ENCODE measurements around the gene DISC1. TPM values are rescaled to one million over a fixed set of nuclear protein-coding genes. Genes with fewer than 3 reads are reported as not detected.

Gene DISC1
- total RNA-seq, 1 experiment from 2014 or later: 9.8 TPM

DNA sequence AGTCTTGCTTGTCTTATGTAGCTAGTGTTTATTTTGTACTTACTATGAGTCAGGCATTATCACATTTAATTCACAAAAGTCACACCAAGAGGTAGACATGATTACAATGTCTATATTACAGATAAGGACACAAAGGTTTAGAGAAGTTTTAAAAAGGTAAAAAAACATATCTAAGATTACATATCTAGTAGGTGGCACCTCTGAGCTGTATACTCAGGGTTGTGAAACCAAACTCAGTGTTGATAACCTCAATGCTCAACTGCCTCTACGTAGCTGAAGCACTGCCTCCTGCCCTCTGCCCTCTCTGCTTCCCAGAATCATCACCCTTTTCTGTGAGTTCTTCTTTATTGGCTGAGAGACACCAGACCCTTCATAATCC, 431.3 kb downstream of the DISC1 start:
- H3K27ac Mint-ChIP-seq (ENCODE audit: unreplicated experiment): no peak overlapping the region
- CTCF ChIA-PET: no interaction called here
- H3K9me3 Mint-ChIP-seq (ENCODE audit: low read depth, unreplicated experiment): peaks cover 2% of the 10 kb centered on the region
- no peak for DNase-seq
- TF ChIP-seq, protein P1, sequence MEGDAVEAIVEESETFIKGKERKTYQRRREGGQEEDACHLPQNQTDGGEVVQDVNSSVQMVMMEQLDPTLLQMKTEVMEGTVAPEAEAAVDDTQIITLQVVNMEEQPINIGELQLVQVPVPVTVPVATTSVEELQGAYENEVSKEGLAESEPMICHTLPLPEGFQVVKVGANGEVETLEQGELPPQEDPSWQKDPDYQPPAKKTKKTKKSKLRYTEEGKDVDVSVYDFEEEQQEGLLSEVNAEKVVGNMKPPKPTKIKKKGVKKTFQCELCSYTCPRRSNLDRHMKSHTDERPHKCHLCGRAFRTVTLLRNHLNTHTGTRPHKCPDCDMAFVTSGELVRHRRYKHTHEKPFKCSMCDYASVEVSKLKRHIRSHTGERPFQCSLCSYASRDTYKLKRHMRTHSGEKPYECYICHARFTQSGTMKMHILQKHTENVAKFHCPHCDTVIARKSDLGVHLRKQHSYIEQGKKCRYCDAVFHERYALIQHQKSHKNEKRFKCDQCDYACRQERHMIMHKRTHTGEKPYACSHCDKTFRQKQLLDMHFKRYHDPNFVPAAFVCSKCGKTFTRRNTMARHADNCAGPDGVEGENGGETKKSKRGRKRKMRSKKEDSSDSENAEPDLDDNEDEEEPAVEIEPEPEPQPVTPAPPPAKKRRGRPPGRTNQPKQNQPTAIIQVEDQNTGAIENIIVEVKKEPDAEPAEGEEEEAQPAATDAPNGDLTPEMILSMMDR (IDR thresholded peaks at IDR 0.05; ENCODE audit: unreplicated experiment): no peak
- no TSS peak for BruUV-seq (replicated peaks)
- H3K36me3 Mint-ChIP-seq (ENCODE audit: insufficient read depth, unreplicated experiment): no peaks in the 10 kb centered on the region
- H3K4me3 Mint-ChIP-seq (ENCODE audit: low read depth, unreplicated experiment): no peak overlapping the region
- no peaks in the 10 kb centered on the region for H3K4me1 Mint-ChIP-seq (ENCODE audit: low read depth, unreplicated experiment)
- intact Hi-C loops (cut with micrococcal nuclease; ENCODE audit: unreplicated experiment): no loop called here
- H3K27me3 Mint-ChIP-seq (ENCODE audit: unreplicated experiment): no peaks in the 10 kb centered on the region

DNA sequence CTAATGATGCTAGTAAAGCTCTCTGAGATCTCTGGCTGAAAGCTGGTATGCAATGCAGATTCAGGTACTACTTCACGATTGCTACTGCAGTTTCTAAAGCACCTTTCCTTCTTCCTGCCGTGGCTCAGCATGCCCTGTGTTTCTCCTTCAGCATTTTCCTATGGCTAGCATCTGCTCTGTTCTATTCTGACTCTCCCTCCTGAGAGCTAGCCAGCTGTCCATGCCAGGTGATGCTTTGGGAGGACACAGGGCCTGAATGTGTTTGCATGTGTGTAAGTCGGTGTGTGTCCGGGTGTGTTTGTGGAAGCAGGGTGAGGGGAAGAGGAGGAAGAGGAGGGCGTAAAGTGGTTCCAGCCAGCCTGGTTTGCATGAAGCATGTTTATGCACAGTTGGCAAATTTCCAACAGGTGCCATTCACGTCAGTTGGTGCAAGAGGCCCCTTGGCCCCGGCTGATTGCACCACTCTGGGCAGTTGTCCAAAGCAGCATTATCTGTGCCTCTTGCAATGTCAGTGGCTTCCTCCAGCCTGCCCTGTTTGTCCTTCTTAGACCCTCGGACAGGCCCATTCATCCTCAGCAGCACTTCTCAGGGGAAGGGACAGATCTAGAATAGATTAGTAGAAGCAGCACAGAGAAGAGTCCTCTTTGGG, 433.3 kb downstream of the DISC1 start:
- intact Hi-C loops (cut with micrococcal nuclease; ENCODE audit: unreplicated experiment): no loop called here
- CTCF ChIA-PET: no interaction called here
- Mint-ChIP-seq H3K27me3 (ENCODE audit: unreplicated experiment) (no peaks in the 10 kb centered on the region), H3K36me3 (ENCODE audit: insufficient read depth, unreplicated experiment) (no peaks in the 10 kb centered on the region), H3K27ac (ENCODE audit: unreplicated experiment) (no peak overlapping the region), H3K4me1 (ENCODE audit: low read depth, unreplicated experiment) (no peaks in the 10 kb centered on the region), H3K4me3 (ENCODE audit: low read depth, unreplicated experiment) (no peak overlapping the region), H3K9me3 (ENCODE audit: low read depth, unreplicated experiment) (peaks cover 2% of the 10 kb centered on the region)
- no peak for DNase-seq
- TF ChIP-seq, protein P1 (IDR thresholded peaks at IDR 0.05; ENCODE audit: unreplicated experiment): no peak
- no TSS peak for BruUV-seq (replicated peaks)

DNA sequence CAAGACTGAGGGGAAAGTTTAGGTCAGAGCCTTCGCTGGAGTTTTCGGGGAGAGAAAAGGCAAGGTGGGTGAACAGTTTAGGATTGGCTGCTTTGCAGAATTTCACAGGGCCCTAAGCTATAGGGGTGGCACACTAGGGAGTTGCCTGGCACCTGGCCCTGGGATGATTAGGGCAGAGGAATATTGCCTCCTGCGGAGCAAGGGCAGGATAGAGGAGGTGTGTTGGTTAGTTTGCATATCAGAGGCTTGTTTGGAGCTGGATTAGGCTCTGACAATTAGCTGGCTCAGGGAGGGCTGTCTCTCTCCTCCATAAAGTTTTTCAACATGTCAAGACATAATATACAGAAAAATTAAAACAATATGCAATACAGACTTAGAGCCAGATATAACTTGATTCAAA, 436.4 kb downstream of the DISC1 start:
- BruUV-seq (replicated peaks): no TSS peak
- no peaks in the 10 kb centered on the region for H3K4me1 Mint-ChIP-seq (ENCODE audit: low read depth, unreplicated experiment)
- no peaks in the 10 kb centered on the region for H3K36me3 Mint-ChIP-seq (ENCODE audit: insufficient read depth, unreplicated experiment)
- peaks cover 2% of the 10 kb centered on the region for H3K9me3 Mint-ChIP-seq (ENCODE audit: low read depth, unreplicated experiment)
- CTCF ChIA-PET: interaction anchor here (0.6 kb wide), 1 partner anchor 319 kb away, joined by 4 read pairs; no protein-coding TSS in a partner anchor
- intact Hi-C loops (cut with micrococcal nuclease; ENCODE audit: unreplicated experiment): no loop called here
- TF ChIP-seq, protein P1 (IDR thresholded peaks at IDR 0.05; ENCODE audit: unreplicated experiment): no peak
- no peak overlapping the region for H3K27ac Mint-ChIP-seq (ENCODE audit: unreplicated experiment)
- no peak for DNase-seq
- H3K4me3 Mint-ChIP-seq (ENCODE audit: low read depth, unreplicated experiment): no peak overlapping the region
- no peaks in the 10 kb centered on the region for H3K27me3 Mint-ChIP-seq (ENCODE audit: unreplicated experiment)

DNA sequence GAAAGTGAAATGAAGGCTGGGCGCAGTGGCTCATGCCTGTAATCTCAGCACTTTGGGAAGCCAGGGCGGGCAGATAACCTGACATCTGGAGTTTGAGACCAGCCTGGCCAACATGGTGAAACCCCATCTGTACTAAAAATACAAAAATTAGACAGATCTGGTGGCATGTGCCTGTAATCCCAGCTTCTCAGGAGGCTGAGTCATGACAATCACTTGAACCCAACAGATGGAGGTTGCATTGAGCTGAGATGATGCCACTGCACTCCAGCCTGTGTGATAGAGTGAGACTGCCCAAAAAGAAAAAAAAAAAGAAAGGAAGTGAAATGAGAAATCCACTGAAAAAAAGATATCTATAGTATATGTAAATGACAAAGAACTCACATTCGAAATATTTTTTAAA, 439.9 kb downstream of the DISC1 start:
- no peak overlapping the region for H3K27ac Mint-ChIP-seq (ENCODE audit: unreplicated experiment)
- BruUV-seq (replicated peaks): no TSS peak
- H3K36me3 Mint-ChIP-seq (ENCODE audit: insufficient read depth, unreplicated experiment): no peaks in the 10 kb centered on the region
- H3K4me3 Mint-ChIP-seq (ENCODE audit: low read depth, unreplicated experiment): no peak overlapping the region
- H3K27me3 Mint-ChIP-seq (ENCODE audit: unreplicated experiment): no peaks in the 10 kb centered on the region
- no peak for DNase-seq
- intact Hi-C loops (cut with micrococcal nuclease; ENCODE audit: unreplicated experiment): no loop called here
- peaks cover 7% of the 10 kb centered on the region for H3K9me3 Mint-ChIP-seq (ENCODE audit: low read depth, unreplicated experiment)
- H3K4me1 Mint-ChIP-seq (ENCODE audit: low read depth, unreplicated experiment): no peaks in the 10 kb centered on the region
- TF ChIP-seq, protein P1 (IDR thresholded peaks at IDR 0.05; ENCODE audit: unreplicated experiment): no peak
- CTCF ChIA-PET: no interaction called here

All from Calu3 (cell line).